Measurements from ENCODE around the gene BICRA. TPM values are rescaled to one million over a fixed set of nuclear protein-coding genes. Genes with fewer than 3 reads are reported as not detected.

Gene BICRA
- total RNA-seq, 1 donor from 2014 or later: 18.3 TPM

GRCh38 chr19:47641891-47642485 is 33.1 kb downstream of the BICRA start:
- DNase-seq (no peak), ATAC-seq (no peak)
- H3K36me3 ChIP-seq: peaks cover 4% of the 10 kb centered on the region
- H3K4me1 ChIP-seq: peaks cover 12% of the 10 kb centered on the region
- no peak for TF ChIP-seq CTCF (IDR thresholded peaks at IDR 0.05)
- no peaks in the 10 kb centered on the region for H3K27me3 ChIP-seq (ENCODE audit: low read depth)
- H3K4me3 ChIP-seq: no peak overlapping the region
- no peak overlapping the region for H3K27ac ChIP-seq
- intact Hi-C loops (cut with DNase I): no loop called here
- H3K9me3 ChIP-seq: no peaks in the 10 kb centered on the region

- no peak for DNase-seq
- H3K9me3 ChIP-seq: no peaks in the 10 kb centered on the region
- intact Hi-C loops (cut with DNase I): no loop called here
- H3K4me3 ChIP-seq: no peak overlapping the region
- peaks cover 4% of the 10 kb centered on the region for H3K36me3 ChIP-seq
- no peak for ATAC-seq
- H3K27ac ChIP-seq: no peak overlapping the region
- H3K4me1 ChIP-seq: peaks cover 12% of the 10 kb centered on the region
- no peak for TF ChIP-seq CTCF (IDR thresholded peaks at IDR 0.05)
- no peaks in the 10 kb centered on the region for H3K27me3 ChIP-seq (ENCODE audit: low read depth)
Observed at GRCh38 chr19:47643281-47643680, 34.3 kb downstream of the BICRA start.

- TF ChIP-seq CTCF (IDR thresholded peaks at IDR 0.05): no peak
- Histone ChIP-seq H3K4me3 (no peak overlapping the region), H3K9me3 (no peaks in the 10 kb centered on the region), H3K4me1 (peaks cover 12% of the 10 kb centered on the region), H3K27ac (no peak overlapping the region), H3K27me3 (ENCODE audit: low read depth) (no peaks in the 10 kb centered on the region), H3K36me3 (peaks cover 4% of the 10 kb centered on the region)
- no peak for DNase-seq
- no peak for ATAC-seq
- intact Hi-C loops (cut with DNase I): no loop called here
Observed at GRCh38 chr19:47644199-47644598, 35.3 kb downstream of the BICRA start.

DNA sequence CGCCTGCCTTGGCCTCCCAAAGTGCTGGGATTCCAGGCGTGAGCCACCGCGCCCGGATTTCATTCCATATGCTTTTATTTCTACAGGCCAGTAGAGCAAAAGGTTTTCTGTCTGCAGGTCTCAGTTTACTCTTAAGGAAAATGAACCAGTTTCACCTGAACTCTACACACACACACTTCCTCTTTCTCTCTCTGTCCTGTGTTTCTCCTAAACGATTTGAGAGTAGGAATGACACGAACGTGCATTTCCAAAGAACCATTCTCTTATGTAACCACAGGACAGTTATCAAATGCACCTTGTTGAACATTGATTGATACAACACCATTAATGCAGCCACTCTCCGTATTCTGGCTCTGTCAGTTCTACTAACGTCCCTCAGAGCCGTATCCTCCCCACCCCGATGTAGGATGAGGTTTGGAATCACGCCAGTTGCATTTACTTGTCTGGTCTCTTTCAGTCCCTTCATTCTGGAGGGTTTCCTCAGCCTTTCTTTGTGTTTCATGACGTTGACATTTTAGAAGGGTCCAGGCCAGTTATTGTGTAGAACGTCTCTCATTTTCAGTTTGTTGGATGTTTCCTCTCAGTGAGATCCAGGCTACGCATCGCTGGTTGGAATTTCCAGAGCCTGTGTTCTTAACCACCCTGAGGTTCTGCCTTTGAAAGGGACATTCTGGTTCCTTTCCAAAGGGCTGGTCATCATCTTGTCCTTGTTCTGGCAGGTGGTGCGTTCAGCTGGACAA is 36.0 kb downstream of the BICRA start:
- DNase-seq: no peak
- Histone ChIP-seq H3K4me1 (peaks cover 12% of the 10 kb centered on the region), H3K36me3 (peaks cover 4% of the 10 kb centered on the region), H3K4me3 (no peak overlapping the region), H3K27ac (no peak overlapping the region), H3K9me3 (no peaks in the 10 kb centered on the region), H3K27me3 (ENCODE audit: low read depth) (no peaks in the 10 kb centered on the region)
- no peak for TF ChIP-seq CTCF (IDR thresholded peaks at IDR 0.05)
- ATAC-seq: no peak
- intact Hi-C loops (cut with DNase I): no loop called here

GRCh38 chr19:47646924-47647323 is 38.0 kb downstream of the BICRA start:
- TF ChIP-seq CTCF (IDR thresholded peaks at IDR 0.05): no peak
- DNase-seq (no peak), ATAC-seq (no peak)
- H3K27me3 ChIP-seq (ENCODE audit: low read depth): no peaks in the 10 kb centered on the region
- H3K27ac ChIP-seq: no peak overlapping the region
- H3K4me3 ChIP-seq: no peak overlapping the region
- no peaks in the 10 kb centered on the region for H3K9me3 ChIP-seq
- peaks cover 12% of the 10 kb centered on the region for H3K4me1 ChIP-seq
- intact Hi-C loops (cut with DNase I): no loop called here
- peaks cover 13% of the 10 kb centered on the region for H3K36me3 ChIP-seq

Measured in lower lobe of right lung (tissue), 2 donors.